WTC11 (cell line): Measurements from ENCODE around the gene RANBP9. TPM values are rescaled to one million over a fixed set of nuclear protein-coding genes. Genes with fewer than 3 reads are reported as not detected.

Experiments
- CBFB ChIP-seq: sonication (generic); formaldehyde crosslinking; IDR thresholded peaks from 2 replicates; pipeline ENCODE4 v1.8.1; 2022; ENCODE audit warnings: mild to moderate bottlenecking, low read depth, missing genetic modification reagents
- CREB1 ChIP-seq: sonication (generic); formaldehyde crosslinking; IDR thresholded peaks from 2 replicates; pipeline ENCODE4 v1.8.0; 2023; ENCODE audit warnings: mild to moderate bottlenecking, missing genetic modification reagents
- FOXK1 ChIP-seq: sonication (generic); formaldehyde crosslinking; IDR thresholded peaks from 2 replicates; pipeline ENCODE4 v1.8.0; 2022; ENCODE audit warnings: mild to moderate bottlenecking, moderate library complexity, missing genetic modification reagents
- GABPB1 ChIP-seq: sonication (generic); formaldehyde crosslinking; IDR thresholded peaks from 2 replicates; pipeline ENCODE4 v1.8.1; 2023; ENCODE audit warnings: mild to moderate bottlenecking, missing genetic modification reagents
- GRHL2 ChIP-seq: fragments of 250-450 bp; sonication (Bioruptor Pico); IDR thresholded peaks from 2 replicates; pipeline ENCODE4 v1.8.0; 2022; ENCODE audit warnings: mild to moderate bottlenecking, moderate library complexity; ENCODE audit not compliant: insufficient replicate concordance, severe bottlenecking
- GTF2I ChIP-seq: fragments of 250-450 bp; sonication (Bioruptor Pico); conservative IDR thresholded peaks from 2 replicates; pipeline ENCODE4 v1.4.0; 2021; ENCODE audit warnings: mild to moderate bottlenecking
- JAZF1 ChIP-seq: fragments of 250-450 bp; sonication (Bioruptor Pico); IDR thresholded peaks from 2 replicates; pipeline ENCODE4 v1.9.0; 2021; ENCODE audit warnings: moderate library complexity, mild to moderate bottlenecking, inconsistent platforms
- JUN ChIP-seq: sonication (generic); formaldehyde crosslinking; IDR thresholded peaks from 2 replicates; pipeline ENCODE4 v1.8.0; 2023; ENCODE audit warnings: mild to moderate bottlenecking, missing genetic modification reagents
- NFATC4 ChIP-seq: fragments of 250-450 bp; sonication (Bioruptor Pico); IDR thresholded peaks from 2 replicates; pipeline ENCODE4 v1.9.0; 2021; ENCODE audit warnings: mild to moderate bottlenecking
- NR1H2 ChIP-seq: sonication (generic); formaldehyde crosslinking; IDR thresholded peaks from 2 replicates; pipeline ENCODE4 v1.9.0; 2021; ENCODE audit warnings: mild to moderate bottlenecking, moderate library complexity, missing genetic modification reagents
- NR3C1 ChIP-seq: sonication (generic); formaldehyde crosslinking; conservative IDR thresholded peaks from 2 replicates; pipeline ENCODE4 v1.8.1; 2023; ENCODE audit warnings: low read depth, mild to moderate bottlenecking, missing genetic modification reagents
- OVOL2 ChIP-seq: fragments of 250-450 bp; sonication (Bioruptor Pico); IDR thresholded peaks from 2 replicates; pipeline ENCODE4 v1.9.0; 2021; ENCODE audit warnings: mild to moderate bottlenecking, borderline replicate concordance
- RORB ChIP-seq: fragments of 250-450 bp; sonication (Bioruptor Pico); IDR thresholded peaks from 2 replicates; pipeline ENCODE4 v1.9.0; 2021; ENCODE audit warnings: mild to moderate bottlenecking
- SP1 ChIP-seq: sonication (generic); formaldehyde crosslinking; conservative IDR thresholded peaks from 2 replicates; pipeline ENCODE4 v1.8.1; 2022; ENCODE audit warnings: missing genetic modification reagents
- TP53 ChIP-seq: sonication (generic); formaldehyde crosslinking; IDR thresholded peaks from 2 replicates; pipeline ENCODE4 v1.8.1; 2023; ENCODE audit warnings: mild to moderate bottlenecking, missing genetic modification reagents
- ZNF138 ChIP-seq: sonication (generic); formaldehyde crosslinking; conservative IDR thresholded peaks from 2 replicates; pipeline ENCODE4 v1.8.1; 2022; ENCODE audit warnings: mild to moderate bottlenecking, moderate library complexity, missing genetic modification reagents
- ZNF219 ChIP-seq: sonication (generic); formaldehyde crosslinking; IDR thresholded peaks from 2 replicates; pipeline ENCODE4 v1.8.0; 2023; ENCODE audit warnings: missing genetic modification reagents, mild to moderate bottlenecking, borderline replicate concordance
- ZNF263 ChIP-seq: sonication (generic); formaldehyde crosslinking; IDR thresholded peaks from 2 replicates; pipeline ENCODE4 v1.8.1; 2022; ENCODE audit warnings: low read depth, mild to moderate bottlenecking, moderate library complexity, missing genetic modification reagents
- ZNF396 ChIP-seq: fragments of 250-450 bp; sonication (Bioruptor Pico); IDR thresholded peaks from 2 replicates; pipeline ENCODE4 v1.8.0; 2021; ENCODE audit warnings: mild to moderate bottlenecking, moderate library complexity, borderline replicate concordance
- ZNF423 ChIP-seq: fragments of 250-450 bp; sonication (Bioruptor Pico); IDR thresholded peaks from 2 replicates; pipeline ENCODE4 v2.1.2; 2022; ENCODE audit warnings: mild to moderate bottlenecking, moderate library complexity
- total RNA-seq: library from RNA; stranded (reverse); gene quantifications from 3 replicates; pipeline ENCODE4 v1.2.3, GENCODE V29; 2021
- TF ChIP-seq, protein P1 (sequence below): sonication (generic); formaldehyde crosslinking; IDR thresholded peaks from 2 replicates; pipeline ENCODE4 v1.8.0; 2023; ENCODE audit warnings: missing genetic modification reagents
- TF ChIP-seq, protein P2 (sequence below): sonication (generic); formaldehyde crosslinking; IDR thresholded peaks from 2 replicates; pipeline ENCODE4 v1.8.0; 2022; ENCODE audit warnings: mild to moderate bottlenecking, missing genetic modification reagents
- TF ChIP-seq, protein P3 (sequence below): fragments of 250-450 bp; sonication (Bioruptor Pico); conservative IDR thresholded peaks from 2 replicates; pipeline ENCODE4 v1.9.0; 2021; ENCODE audit warnings: mild to moderate bottlenecking
- TF ChIP-seq, protein P4 (sequence below): sonication (generic); formaldehyde crosslinking; IDR thresholded peaks from 2 replicates; pipeline ENCODE4 v1.8.1; 2023; ENCODE audit warnings: mild to moderate bottlenecking, missing genetic modification reagents, borderline replicate concordance
- TF ChIP-seq, protein P5 (sequence below): sonication (generic); formaldehyde crosslinking; IDR thresholded peaks from 2 replicates; pipeline ENCODE4 v1.8.1; 2023; ENCODE audit warnings: mild to moderate bottlenecking, missing genetic modification reagents, moderate library complexity
- TF ChIP-seq, protein P6 (sequence below): sonication (generic); formaldehyde crosslinking; conservative IDR thresholded peaks from 2 replicates; pipeline ENCODE4 v1.8.1; 2022; ENCODE audit warnings: mild to moderate bottlenecking, missing genetic modification reagents
- TF ChIP-seq, protein P7 (sequence below): sonication (generic); formaldehyde crosslinking; IDR thresholded peaks from 2 replicates; pipeline ENCODE4 v1.8.0; 2022; ENCODE audit warnings: mild to moderate bottlenecking, missing genetic modification reagents
- TF ChIP-seq, protein P8 (sequence below): sonication (generic); formaldehyde crosslinking; IDR thresholded peaks from 2 replicates; pipeline ENCODE4 v1.8.0; 2022; ENCODE audit warnings: mild to moderate bottlenecking, missing genetic modification reagents

Gene RANBP9
- total RNA-seq, 1 experiment from 2014 or later = 33.4 TPM

DNA sequence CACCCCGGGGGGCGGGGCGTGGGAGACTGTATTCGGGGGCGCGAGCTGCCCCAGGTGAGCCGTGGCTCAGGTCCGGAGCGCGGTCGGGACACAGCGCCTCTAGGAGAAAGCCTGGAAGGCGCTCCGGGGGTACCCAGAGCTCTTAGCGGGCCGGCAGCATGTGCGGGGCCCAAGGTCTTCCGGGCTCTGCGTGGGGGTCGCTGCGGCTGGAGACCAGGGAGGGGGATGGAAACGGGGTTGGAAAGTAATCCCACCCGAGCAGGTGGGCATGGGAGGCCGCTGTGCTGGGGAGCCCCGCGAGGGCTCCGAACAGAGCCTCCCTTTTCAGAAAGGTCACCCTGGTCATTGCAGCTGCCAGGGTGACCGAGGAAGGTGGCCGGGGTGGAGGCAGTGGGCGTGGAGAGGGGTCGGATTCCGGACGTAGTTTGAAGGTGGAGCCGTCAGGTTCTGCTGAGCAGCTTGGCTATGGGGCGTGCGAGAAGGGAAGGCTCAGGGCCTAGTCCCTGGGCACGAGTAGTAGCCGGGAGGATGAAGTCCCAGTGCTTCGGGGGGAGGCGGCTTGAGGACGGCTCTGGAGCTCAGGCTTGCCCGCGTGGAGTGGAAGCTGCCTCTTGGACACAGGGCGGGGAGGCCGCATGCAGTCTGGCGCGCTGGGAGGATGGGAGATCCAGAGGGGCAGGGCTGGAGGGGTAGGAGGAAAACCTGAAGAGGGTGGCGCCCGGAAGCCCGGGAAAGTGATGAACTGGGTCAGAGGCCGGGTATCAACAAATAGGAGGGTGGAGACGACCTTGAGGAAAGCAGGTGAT lies 136.9 kb downstream of the RANBP9 start, which contains the start of gene SIRT5 (continued):
- TF ChIP-seq NR3C1 (CRISPR knock-in tag) (no peak), GABPB1 (CRISPR knock-in tag) (peak; percentile 22; the same call in 1 of the 2 replicates), CREB1 (CRISPR knock-in tag) (no peak), SP1 (CRISPR knock-in tag) (peak; percentile 46), OVOL2 (CRISPR knock-in tag) (no peak), JAZF1 (CRISPR knock-in tag) (no peak), CBFB (CRISPR knock-in tag) (no peak), ZNF219 (CRISPR knock-in tag) (0 out of 2 replicates have a peak, but pooled peaks have one; percentile 24), ZNF396 (no peak), FOXK1 (CRISPR knock-in tag) (peak; percentile 40; the same call in 1 of the 2 replicates), GTF2I (CRISPR knock-in tag) (no peak), ZNF138 (CRISPR knock-in tag) (no peak), TP53 (CRISPR knock-in tag) (no peak), ZNF423 (CRISPR knock-in tag) (peak; percentile 73), JUN (CRISPR knock-in tag) (no peak), RORB (CRISPR knock-in tag) (no peak), NFATC4 (no peak), ZNF263 (no peak), NR1H2 (no peak), GRHL2 (no peak)
- TF ChIP-seq, protein P1, sequence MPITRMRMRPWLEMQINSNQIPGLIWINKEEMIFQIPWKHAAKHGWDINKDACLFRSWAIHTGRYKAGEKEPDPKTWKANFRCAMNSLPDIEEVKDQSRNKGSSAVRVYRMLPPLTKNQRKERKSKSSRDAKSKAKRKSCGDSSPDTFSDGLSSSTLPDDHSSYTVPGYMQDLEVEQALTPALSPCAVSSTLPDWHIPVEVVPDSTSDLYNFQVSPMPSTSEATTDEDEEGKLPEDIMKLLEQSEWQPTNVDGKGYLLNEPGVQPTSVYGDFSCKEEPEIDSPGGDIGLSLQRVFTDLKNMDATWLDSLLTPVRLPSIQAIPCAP (CRISPR knock-in tag) = no peak
- TF ChIP-seq, protein P2, sequence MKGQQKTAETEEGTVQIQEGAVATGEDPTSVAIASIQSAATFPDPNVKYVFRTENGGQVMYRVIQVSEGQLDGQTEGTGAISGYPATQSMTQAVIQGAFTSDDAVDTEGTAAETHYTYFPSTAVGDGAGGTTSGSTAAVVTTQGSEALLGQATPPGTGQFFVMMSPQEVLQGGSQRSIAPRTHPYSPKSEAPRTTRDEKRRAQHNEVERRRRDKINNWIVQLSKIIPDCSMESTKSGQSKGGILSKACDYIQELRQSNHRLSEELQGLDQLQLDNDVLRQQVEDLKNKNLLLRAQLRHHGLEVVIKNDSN (CRISPR knock-in tag) = no peak
- TF ChIP-seq, protein P3, sequence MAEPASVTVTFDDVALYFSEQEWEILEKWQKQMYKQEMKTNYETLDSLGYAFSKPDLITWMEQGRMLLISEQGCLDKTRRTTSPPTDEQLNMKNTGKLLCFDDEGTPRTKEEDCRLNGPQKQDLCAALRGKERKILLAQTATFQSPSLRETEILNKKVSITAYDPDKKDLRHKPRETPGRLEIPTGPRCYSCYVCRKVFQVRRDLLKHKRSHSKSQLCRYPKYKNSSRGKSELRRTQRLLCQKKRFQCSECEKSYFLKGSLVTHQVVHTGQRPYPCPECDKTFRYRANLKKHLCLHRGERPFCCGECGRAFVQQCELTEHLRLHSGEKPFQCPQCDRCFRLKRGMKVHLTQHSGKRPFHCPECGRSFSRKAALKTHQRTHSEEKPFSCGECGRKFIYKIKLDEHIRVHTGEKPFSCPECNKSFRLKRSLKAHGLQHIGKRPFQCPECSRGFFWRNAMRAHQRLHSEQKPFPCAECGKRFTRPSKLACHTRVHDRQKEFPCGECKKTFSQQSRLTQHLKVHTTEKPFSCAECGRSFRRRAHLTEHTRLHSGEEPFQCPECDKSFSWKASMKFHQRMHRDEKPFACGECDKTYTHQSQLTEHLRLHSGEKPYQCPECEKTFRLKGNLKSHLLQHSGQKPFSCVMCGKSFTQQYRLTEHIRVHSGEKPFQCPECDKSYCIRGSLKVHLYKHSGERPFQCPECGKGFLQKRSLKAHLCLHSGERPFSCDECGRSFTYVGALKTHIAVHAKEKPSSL (CRISPR knock-in tag) = no peak
- TF ChIP-seq, protein P4, sequence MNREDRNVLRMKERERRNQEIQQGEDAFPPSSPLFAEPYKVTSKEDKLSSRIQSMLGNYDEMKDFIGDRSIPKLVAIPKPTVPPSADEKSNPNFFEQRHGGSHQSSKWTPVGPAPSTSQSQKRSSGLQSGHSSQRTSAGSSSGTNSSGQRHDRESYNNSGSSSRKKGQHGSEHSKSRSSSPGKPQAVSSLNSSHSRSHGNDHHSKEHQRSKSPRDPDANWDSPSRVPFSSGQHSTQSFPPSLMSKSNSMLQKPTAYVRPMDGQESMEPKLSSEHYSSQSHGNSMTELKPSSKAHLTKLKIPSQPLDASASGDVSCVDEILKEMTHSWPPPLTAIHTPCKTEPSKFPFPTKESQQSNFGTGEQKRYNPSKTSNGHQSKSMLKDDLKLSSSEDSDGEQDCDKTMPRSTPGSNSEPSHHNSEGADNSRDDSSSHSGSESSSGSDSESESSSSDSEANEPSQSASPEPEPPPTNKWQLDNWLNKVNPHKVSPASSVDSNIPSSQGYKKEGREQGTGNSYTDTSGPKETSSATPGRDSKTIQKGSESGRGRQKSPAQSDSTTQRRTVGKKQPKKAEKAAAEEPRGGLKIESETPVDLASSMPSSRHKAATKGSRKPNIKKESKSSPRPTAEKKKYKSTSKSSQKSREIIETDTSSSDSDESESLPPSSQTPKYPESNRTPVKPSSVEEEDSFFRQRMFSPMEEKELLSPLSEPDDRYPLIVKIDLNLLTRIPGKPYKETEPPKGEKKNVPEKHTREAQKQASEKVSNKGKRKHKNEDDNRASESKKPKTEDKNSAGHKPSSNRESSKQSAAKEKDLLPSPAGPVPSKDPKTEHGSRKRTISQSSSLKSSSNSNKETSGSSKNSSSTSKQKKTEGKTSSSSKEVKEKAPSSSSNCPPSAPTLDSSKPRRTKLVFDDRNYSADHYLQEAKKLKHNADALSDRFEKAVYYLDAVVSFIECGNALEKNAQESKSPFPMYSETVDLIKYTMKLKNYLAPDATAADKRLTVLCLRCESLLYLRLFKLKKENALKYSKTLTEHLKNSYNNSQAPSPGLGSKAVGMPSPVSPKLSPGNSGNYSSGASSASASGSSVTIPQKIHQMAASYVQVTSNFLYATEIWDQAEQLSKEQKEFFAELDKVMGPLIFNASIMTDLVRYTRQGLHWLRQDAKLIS = no peak
- TF ChIP-seq, protein P5, sequence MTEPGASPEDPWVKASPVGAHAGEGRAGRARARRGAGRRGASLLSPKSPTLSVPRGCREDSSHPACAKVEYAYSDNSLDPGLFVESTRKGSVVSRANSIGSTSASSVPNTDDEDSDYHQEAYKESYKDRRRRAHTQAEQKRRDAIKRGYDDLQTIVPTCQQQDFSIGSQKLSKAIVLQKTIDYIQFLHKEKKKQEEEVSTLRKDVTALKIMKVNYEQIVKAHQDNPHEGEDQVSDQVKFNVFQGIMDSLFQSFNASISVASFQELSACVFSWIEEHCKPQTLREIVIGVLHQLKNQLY (CRISPR knock-in tag) = 0 out of 2 replicates have a peak, but pooled peaks have one; percentile 25
- TF ChIP-seq, protein P6, sequence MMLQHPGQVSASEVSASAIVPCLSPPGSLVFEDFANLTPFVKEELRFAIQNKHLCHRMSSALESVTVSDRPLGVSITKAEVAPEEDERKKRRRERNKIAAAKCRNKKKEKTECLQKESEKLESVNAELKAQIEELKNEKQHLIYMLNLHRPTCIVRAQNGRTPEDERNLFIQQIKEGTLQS (CRISPR knock-in tag) = no peak
- TF ChIP-seq, protein P7, sequence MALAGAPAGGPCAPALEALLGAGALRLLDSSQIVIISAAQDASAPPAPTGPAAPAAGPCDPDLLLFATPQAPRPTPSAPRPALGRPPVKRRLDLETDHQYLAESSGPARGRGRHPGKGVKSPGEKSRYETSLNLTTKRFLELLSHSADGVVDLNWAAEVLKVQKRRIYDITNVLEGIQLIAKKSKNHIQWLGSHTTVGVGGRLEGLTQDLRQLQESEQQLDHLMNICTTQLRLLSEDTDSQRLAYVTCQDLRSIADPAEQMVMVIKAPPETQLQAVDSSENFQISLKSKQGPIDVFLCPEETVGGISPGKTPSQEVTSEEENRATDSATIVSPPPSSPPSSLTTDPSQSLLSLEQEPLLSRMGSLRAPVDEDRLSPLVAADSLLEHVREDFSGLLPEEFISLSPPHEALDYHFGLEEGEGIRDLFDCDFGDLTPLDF (CRISPR knock-in tag) = no peak
- TF ChIP-seq, protein P8, sequence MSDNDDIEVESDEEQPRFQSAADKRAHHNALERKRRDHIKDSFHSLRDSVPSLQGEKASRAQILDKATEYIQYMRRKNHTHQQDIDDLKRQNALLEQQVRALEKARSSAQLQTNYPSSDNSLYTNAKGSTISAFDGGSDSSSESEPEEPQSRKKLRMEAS (CRISPR knock-in tag) = peak; percentile 44; the same call in 1 of the 2 replicates
